ENCODE results near the gene TDRD1. TPM values are rescaled to one million over a fixed set of nuclear protein-coding genes. Genes with fewer than 3 reads are reported as not detected.

TDRD1 gene
- total and polyA plus RNA-seq, 9 of the 15 experiments (the other 6 are each of a cell fraction or from before 2014, with no cell fraction given), result not detected

- H3K4me3 ChIP-seq, result no peak overlapping the region
- ATAC-seq (no peak), FAIRE-seq (no peak), DNase-seq (ENCODE audit: extremely low read depth in 1 of 4, low spot score in 3 of 4) (no peak)
- WGBS (ENCODE audit: insufficient coverage, low coverage, missing lambda C conversion rate), result 0% methylated on average over 5 of the region's 6 CpGs
- in situ Hi-C loops (cut with MboI) (no loop called here), intact Hi-C loops (cut with micrococcal nuclease) (no loop called here)
- POLR2A ChIA-PET, result interaction anchor here (0.6 kb wide), 1 partner anchor 207 kb away, joined by 4 read pairs; no protein-coding TSS in a partner anchor
- no peaks in the 10 kb centered on the region for H4K20me1 ChIP-seq (replicated peaks; ENCODE audit: control insufficient read depth, insufficient read depth, low read length)
- H3K9me3 ChIP-seq (replicated peaks; ENCODE audit: control insufficient read depth, insufficient read depth, low read depth, low read length), result no peaks in the 10 kb centered on the region
- no peaks in the 10 kb centered on the region for H3K4me1 ChIP-seq (replicated peaks in 1 of 2; ENCODE audit: control insufficient read depth in 2 of 2, insufficient read depth in 2 of 2, low read length in 2 of 2)
- CTCF ChIA-PET (ENCODE audit: low intra/inter-chr PET ratio), result no interaction called here
- H3K79me2 ChIP-seq (ENCODE audit: control insufficient read depth, insufficient read depth, low read length), result no peaks in the 10 kb centered on the region
- no peak overlapping the region for H2AFZ ChIP-seq (ENCODE audit: low read depth, low read length)
- no peak overlapping the region for H3K27ac ChIP-seq (ENCODE audit: extremely low read depth, low read depth, low read length)
- no peak overlapping the region for H3K9ac ChIP-seq (ENCODE audit: insufficient read depth in 1 of 2, low read depth in 2 of 2, low read length in 2 of 2)
- peaks cover 0 to 11% of the 10 kb centered on the region in 2 experiments; a peak in 1 of 5 replicates for H3K27me3 ChIP-seq (ENCODE audit: control insufficient read depth in 2 of 2, insufficient read depth in 2 of 2, low read length in 2 of 2)
- no peak overlapping the region for H3K4me2 ChIP-seq (ENCODE audit: insufficient read depth, low read length)
- no peaks in the 10 kb centered on the region for H3K9me1 ChIP-seq (ENCODE audit: control insufficient read depth, insufficient read depth, low read length)
- H3K36me3 ChIP-seq (ENCODE audit: control insufficient read depth, insufficient read depth, low read length), result no peaks in the 10 kb centered on the region
- no peak for TF ChIP-seq LARP7 (IDR thresholded peaks at IDR 0.05)
- BruUV-seq (replicated peaks), result no TSS peak
Observed at GRCh38 chr10:114276671-114277070, 97.5 kb downstream of the TDRD1 start.

- DNase-seq (ENCODE audit: extremely low read depth in 1 of 4, low spot score in 3 of 4) (no peak), ATAC-seq (no peak), FAIRE-seq (no peak)
- no peaks in the 10 kb centered on the region for H3K79me2 ChIP-seq (ENCODE audit: control insufficient read depth, insufficient read depth, low read length)
- no peaks in the 10 kb centered on the region for H3K9me3 ChIP-seq (replicated peaks; ENCODE audit: control insufficient read depth, insufficient read depth, low read depth, low read length)
- H3K9ac ChIP-seq (ENCODE audit: insufficient read depth in 1 of 2, low read depth in 2 of 2, low read length in 2 of 2), result no peak overlapping the region; a peak in 1 of 4 replicates
- 0% methylated on average over 15 of the region's 22 CpGs for WGBS (ENCODE audit: insufficient coverage, low coverage, missing lambda C conversion rate)
- intact Hi-C loops (cut with micrococcal nuclease), result no loop called here
- ChIA-PET CTCF (ENCODE audit: low intra/inter-chr PET ratio) (no interaction called here), POLR2A (no interaction called here)
- H4K20me1 ChIP-seq (replicated peaks; ENCODE audit: control insufficient read depth, insufficient read depth, low read length), result no peaks in the 10 kb centered on the region
- no peak overlapping the region for H3K27ac ChIP-seq (ENCODE audit: extremely low read depth, low read depth, low read length)
- in situ Hi-C loops (cut with MboI), result no loop called here
- no peak overlapping the region for H3K4me3 ChIP-seq
- H3K9me1 ChIP-seq (ENCODE audit: control insufficient read depth, insufficient read depth, low read length), result no peaks in the 10 kb centered on the region
- no peaks in the 10 kb centered on the region for H3K36me3 ChIP-seq (ENCODE audit: control insufficient read depth, insufficient read depth, low read length)
- TF ChIP-seq CBX3 (IDR thresholded peaks at IDR 0.05; ENCODE audit: borderline replicate concordance in 1 of 2, low read length in 2 of 2) (no peak), ZNF318 (IDR thresholded peaks at IDR 0.05; ENCODE audit: borderline replicate concordance in 1 of 2, low read depth in 1 of 2) (no peak), ZNF384 (IDR thresholded peaks at IDR 0.05; ENCODE audit: low read depth, low read length) (no peak), FOXK1 (CRISPR knock-in tag; IDR thresholded peaks at IDR 0.05; ENCODE audit: borderline replicate concordance) (no peak), ZNF76 (CRISPR knock-in tag; IDR thresholded peaks at IDR 0.05; ENCODE audit: borderline replicate concordance) (no peak)
- H3K27me3 ChIP-seq (ENCODE audit: control insufficient read depth in 2 of 2, insufficient read depth in 2 of 2, low read length in 2 of 2), result peaks cover 0 to 17% of the 10 kb centered on the region in 2 experiments; a peak in 2 of 5 replicates
- no peaks in the 10 kb centered on the region for H3K4me1 ChIP-seq (replicated peaks in 1 of 2; ENCODE audit: control insufficient read depth in 2 of 2, insufficient read depth in 2 of 2, low read length in 2 of 2)
- no peak overlapping the region for H3K4me2 ChIP-seq (ENCODE audit: insufficient read depth, low read length)
- BruUV-seq (replicated peaks), result no TSS peak
- no peak overlapping the region for H2AFZ ChIP-seq (ENCODE audit: low read depth, low read length)
Observed at GRCh38 chr10:114278140-114278883, 99.2 kb downstream of the TDRD1 start.
